ENCODE data around the gene SLC12A7.

SLC12A7 gene

DNA sequence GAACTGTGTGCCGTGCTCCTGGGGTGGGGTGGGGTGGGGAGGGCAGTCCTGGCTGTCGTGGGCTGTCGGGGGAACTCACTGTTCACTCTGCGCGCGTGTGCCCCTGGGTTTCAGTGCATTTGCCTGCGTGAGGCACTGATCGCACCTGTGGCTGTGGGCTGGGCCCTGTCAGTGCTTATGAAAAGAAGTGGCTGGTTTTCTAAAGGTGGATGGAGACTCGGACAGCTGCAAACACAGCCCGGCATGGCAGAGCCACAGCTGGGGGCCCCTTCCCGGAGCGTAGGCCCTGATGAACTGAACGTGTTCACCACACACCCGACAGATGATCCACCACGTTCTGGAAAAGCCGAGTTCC is 60.5 kb downstream of the SLC12A7 start:
- TF ChIP-seq, protein P1, sequence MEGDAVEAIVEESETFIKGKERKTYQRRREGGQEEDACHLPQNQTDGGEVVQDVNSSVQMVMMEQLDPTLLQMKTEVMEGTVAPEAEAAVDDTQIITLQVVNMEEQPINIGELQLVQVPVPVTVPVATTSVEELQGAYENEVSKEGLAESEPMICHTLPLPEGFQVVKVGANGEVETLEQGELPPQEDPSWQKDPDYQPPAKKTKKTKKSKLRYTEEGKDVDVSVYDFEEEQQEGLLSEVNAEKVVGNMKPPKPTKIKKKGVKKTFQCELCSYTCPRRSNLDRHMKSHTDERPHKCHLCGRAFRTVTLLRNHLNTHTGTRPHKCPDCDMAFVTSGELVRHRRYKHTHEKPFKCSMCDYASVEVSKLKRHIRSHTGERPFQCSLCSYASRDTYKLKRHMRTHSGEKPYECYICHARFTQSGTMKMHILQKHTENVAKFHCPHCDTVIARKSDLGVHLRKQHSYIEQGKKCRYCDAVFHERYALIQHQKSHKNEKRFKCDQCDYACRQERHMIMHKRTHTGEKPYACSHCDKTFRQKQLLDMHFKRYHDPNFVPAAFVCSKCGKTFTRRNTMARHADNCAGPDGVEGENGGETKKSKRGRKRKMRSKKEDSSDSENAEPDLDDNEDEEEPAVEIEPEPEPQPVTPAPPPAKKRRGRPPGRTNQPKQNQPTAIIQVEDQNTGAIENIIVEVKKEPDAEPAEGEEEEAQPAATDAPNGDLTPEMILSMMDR (conservative IDR thresholded peaks at IDR 0.05; ENCODE audit: low read depth, low read length) = no peak
- no peak overlapping the region for H3K4me3 ChIP-seq (ENCODE audit: low read depth, low read length)
- no peak for DNase-seq (ENCODE audit: low read depth)

DNA sequence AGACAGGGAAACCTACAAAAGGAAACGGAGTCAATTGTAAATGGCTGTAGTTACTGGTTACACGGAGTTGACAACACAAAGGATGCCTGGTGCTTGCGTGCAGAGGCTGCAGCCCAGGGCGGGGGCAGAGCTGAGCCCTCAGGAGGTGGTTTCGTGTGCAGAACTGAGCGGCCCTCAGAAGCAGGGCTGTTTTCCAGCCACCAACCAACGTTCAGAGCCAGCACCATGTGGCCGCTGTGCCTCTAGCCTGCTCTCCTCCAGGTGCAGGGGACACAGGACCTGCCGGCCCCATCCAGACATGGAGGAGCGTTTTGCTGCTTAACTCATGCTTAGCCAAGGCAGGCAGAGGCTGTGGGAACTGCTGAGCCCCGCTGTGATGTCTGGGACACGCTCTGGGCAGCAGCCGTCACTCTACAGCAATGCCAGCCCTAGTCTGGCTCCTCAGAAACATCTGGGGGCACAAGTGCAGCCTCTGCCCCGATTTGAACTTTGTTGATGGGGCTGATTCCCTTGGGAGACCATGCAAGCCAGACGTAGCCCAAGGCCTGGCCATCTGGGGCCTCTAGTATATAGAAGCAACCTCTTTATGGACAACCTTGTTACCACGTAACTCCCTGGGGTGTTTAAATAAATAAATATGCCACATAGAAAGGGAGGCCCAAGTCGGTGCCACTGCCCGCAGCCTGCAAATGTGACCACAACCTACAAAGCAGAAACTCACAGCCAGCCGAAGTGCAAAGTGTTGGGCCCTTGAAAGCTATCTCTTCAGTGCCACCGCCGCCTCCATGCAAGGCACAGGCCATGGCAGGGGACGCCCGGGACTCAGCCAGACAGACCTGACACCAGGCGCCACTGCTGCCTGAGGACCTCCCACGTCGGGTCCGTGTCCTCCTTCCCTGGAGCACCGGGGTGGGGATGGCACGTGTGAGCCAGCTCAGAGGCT is 61.2 kb downstream of the SLC12A7 start:
- H3K4me3 ChIP-seq (ENCODE audit: low read depth, low read length) = no peak overlapping the region
- DNase-seq (ENCODE audit: low read depth) = no peak
- TF ChIP-seq, protein P1 (conservative IDR thresholded peaks at IDR 0.05; ENCODE audit: low read depth, low read length) = no peak

DNA sequence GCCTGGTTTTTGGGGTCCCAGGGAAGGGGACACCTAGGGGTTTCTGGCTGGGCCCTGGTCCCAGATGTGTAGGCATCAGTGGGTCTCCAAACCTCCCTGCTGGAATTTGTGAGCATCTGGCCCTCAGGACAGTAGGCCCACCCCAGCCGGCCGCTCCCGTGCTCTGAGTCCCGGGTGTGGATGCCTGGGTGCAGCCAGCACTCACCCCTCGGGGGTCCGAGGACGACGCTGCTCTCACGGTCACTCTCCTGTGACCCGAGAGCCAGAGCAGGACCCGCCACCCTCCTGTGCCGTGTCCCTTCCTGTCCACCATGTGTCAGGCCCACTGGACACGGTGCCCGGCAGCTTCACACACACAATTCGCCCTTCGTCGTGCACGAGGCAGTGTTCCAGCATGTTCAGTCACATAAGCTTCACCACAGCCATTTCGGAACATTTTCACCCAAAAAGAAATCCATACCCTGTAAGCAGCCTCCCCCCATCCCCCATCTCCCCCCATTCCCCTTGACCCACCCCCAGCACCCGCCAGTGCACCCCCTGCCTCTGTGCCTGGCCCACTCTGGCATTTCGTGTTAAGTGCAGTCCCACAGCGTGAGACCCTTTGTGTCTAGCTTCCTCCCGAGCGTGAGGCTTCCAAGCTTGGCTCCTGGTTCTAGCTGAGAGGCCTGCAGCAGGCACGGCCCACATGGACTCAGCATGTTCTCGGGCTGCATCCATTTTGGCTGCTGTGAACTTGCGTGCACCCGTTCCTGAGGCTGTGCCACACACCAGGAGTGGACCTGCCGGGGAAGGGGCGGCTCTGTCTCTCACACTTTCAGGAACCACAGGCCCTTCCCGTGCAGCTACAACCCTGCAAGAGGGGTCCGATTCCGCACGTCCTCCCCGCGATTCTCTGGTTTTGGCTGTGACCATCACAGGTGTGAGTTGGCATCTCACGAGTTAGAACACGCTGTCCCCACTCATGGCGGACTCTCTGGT is 62.7 kb downstream of the SLC12A7 start:
- no peak for DNase-seq (ENCODE audit: low read depth)
- TF ChIP-seq, protein P1 (conservative IDR thresholded peaks at IDR 0.05; ENCODE audit: low read depth, low read length) = no peak
- H3K4me3 ChIP-seq (ENCODE audit: low read depth, low read length) = no peak overlapping the region

DNA sequence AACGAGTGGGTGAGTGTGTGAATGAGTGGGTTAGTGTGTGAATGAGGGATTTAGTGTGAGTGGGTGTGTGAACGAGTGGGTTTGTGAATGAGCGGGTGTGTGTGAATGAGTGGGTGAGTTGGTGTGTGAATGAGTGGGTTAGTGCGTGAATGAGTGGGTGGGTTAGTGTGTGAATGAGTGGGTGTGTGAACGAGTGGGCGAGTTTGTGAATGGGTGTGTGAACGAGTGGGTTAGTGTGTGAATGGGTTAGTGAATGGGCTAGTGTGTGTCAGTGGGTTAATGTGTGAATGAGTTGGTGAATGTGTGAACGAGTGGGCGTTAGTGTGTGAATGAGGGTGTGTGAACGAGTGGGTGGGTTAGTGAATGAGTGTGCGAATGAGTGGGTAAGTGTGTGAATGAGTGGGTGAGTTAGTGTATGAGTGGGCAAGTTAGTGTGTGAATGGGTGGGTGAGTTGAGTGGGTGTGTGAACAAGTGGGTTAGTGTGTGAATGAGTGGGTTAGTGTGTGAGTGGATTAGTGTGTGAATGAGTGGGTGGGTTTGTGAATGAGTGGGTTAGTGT is 63.6 kb downstream of the SLC12A7 start:
- DNase-seq (ENCODE audit: low read depth) = no peak
- TF ChIP-seq, protein P1 (conservative IDR thresholded peaks at IDR 0.05; ENCODE audit: low read depth, low read length) = no peak
- no peak overlapping the region for H3K4me3 ChIP-seq (ENCODE audit: low read depth, low read length)

DNA sequence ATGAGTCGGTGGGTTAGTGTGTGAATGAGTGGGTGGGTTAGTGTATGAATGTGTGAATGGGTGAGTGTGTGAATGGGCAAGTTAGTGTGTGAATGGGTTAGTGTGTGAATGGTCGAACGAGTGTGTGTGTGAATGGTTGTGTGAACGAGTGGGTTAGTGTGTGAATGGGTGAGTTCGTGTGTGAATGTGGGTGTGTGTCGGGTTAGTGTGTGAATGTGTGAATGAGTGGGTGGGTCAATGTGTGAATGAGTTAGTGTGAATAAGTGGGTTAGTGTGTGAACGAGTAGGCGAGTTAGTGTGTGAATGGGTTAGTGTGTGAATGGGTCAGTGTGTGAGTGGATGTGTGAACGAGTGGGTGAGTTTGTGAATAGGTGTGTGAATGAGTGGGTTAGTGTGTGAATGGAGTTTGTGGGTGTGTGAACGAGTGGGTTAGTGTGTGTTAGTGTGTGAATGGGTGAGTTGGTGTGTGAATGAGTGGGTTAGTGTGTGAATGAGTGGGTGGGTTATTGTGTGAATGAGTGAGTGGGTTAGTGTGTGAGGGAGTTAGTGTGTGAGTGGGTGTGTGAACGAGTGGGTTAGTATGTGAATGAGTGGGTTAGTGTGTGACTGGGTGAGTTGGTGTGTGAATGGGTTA is 64.4 kb downstream of the SLC12A7 start:
- no peak for DNase-seq (ENCODE audit: low read depth)
- H3K4me3 ChIP-seq (ENCODE audit: low read depth, low read length) = no peak overlapping the region
- TF ChIP-seq, protein P1 (conservative IDR thresholded peaks at IDR 0.05; ENCODE audit: low read depth, low read length) = no peak

DNA sequence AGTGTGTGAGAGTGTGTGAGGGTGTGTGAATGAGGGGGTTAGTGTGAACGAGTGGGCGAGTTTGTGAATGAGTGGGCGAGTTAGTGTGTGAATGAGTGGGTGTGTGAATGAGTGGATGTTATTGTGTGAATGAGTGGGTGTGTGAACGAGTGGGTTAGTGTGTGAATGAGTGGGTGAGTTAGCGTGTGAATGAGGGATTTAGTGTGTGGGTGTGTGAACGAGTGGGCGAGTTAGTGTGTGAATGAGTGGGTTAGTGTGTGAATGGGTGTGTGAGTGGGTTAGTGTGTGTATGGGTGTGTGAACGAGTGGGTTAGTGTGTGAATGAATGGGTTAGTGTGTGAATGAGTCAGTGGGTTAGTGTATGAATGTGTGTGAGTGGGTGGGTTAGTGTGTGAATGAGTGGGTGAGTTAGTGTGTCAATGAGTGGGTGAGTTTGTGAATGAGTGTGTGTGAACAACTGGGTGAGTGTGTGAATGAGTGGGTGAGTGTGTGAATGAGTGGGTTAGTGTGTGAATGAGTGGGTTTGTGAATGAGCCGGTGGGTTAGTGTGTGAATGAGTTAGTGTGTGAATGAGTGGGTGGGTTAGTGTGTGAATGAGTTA is 65.8 kb downstream of the SLC12A7 start:
- H3K4me3 ChIP-seq (ENCODE audit: low read depth, low read length) = no peak overlapping the region
- TF ChIP-seq, protein P1 (conservative IDR thresholded peaks at IDR 0.05; ENCODE audit: low read depth, low read length) = no peak
- DNase-seq (ENCODE audit: low read depth) = no peak
